Endothelial cell of hepatic sinusoid (primary cell): ENCODE results near the gene GALNTL6.

Source experiments
- in situ Hi-C: cut with HindIII; loops from 2 replicates; pipeline ENCODE4 v1.10.0; 2017; ENCODE audit warnings: low sequenced_read_pairs

GALNTL6 gene

GRCh38 chr4:172997217-172997609 lies 1184.0 kb downstream of the GALNTL6 start:
- in situ Hi-C loops = no loop called here

- in situ Hi-C loops = no loop called here
Measured at GRCh38 chr4:172997856-172998255, 1184.7 kb downstream of the GALNTL6 start.

GRCh38 chr4:172998527-172999469 lies 1185.6 kb downstream of the GALNTL6 start:
- in situ Hi-C loops = no loop called here

GRCh38 chr4:173001571-173001970 lies 1188.4 kb downstream of the GALNTL6 start:
- in situ Hi-C loops = loop anchor here (25.0 kb wide), 1 partner anchor 261 kb away; no protein-coding TSS in a partner anchor

GRCh38 chr4:173002830-173003561 lies 1189.8 kb downstream of the GALNTL6 start:
- in situ Hi-C loops = loop anchor here (25.0 kb wide), 1 partner anchor 259 kb away; no protein-coding TSS in a partner anchor

GRCh38 chr4:173005912-173006633 lies 1192.9 kb downstream of the GALNTL6 start:
- in situ Hi-C loops = loop anchor here (25.0 kb wide), 1 partner anchor 256 kb away; no protein-coding TSS in a partner anchor

- in situ Hi-C loops = loop anchor here (25.0 kb wide), 1 partner anchor 254 kb away; no protein-coding TSS in a partner anchor
Measured at GRCh38 chr4:173008436-173008835, 1195.2 kb downstream of the GALNTL6 start.

GRCh38 chr4:173009129-173009823 lies 1196.1 kb downstream of the GALNTL6 start:
- in situ Hi-C loops = loop anchor here (25.0 kb wide), 1 partner anchor 253 kb away; no protein-coding TSS in a partner anchor

- in situ Hi-C loops = loop anchor here (25.0 kb wide), 1 partner anchor 250 kb away; no protein-coding TSS in a partner anchor
Measured at GRCh38 chr4:173012608-173013007, 1199.4 kb downstream of the GALNTL6 start.

GRCh38 chr4:173013232-173013930 lies 1200.2 kb downstream of the GALNTL6 start:
- in situ Hi-C loops = loop anchor here (25.0 kb wide), 1 partner anchor 249 kb away; no protein-coding TSS in a partner anchor

GRCh38 chr4:173014113-173014558 lies 1200.9 kb downstream of the GALNTL6 start:
- in situ Hi-C loops = loop anchor here (25.0 kb wide), 1 partner anchor 248 kb away; no protein-coding TSS in a partner anchor

- in situ Hi-C loops = loop anchor here (25.0 kb wide), 1 partner anchor 247 kb away; no protein-coding TSS in a partner anchor
Measured at GRCh38 chr4:173014836-173015235, 1201.6 kb downstream of the GALNTL6 start.

- in situ Hi-C loops = loop anchor here (25.0 kb wide), 1 partner anchor 244 kb away; no protein-coding TSS in a partner anchor
Measured at GRCh38 chr4:173017802-173018201, 1204.6 kb downstream of the GALNTL6 start.

- in situ Hi-C loops = loop anchor here (25.0 kb wide), 1 partner anchor 244 kb away; no protein-coding TSS in a partner anchor
Measured at GRCh38 chr4:173018446-173018845, 1205.2 kb downstream of the GALNTL6 start.

GRCh38 chr4:173019664-173020063 lies 1206.5 kb downstream of the GALNTL6 start:
- in situ Hi-C loops = loop anchor here (25.0 kb wide), 1 partner anchor 243 kb away; no protein-coding TSS in a partner anchor

GRCh38 chr4:173021746-173022573 lies 1208.8 kb downstream of the GALNTL6 start:
- in situ Hi-C loops = loop anchor here (25.0 kb wide), 1 partner anchor 240 kb away; no protein-coding TSS in a partner anchor

GRCh38 chr4:173024203-173024602 lies 1211.0 kb downstream of the GALNTL6 start:
- in situ Hi-C loops = loop anchor here (25.0 kb wide), 1 partner anchor 238 kb away; no protein-coding TSS in a partner anchor

- in situ Hi-C loops = no loop called here
Measured at GRCh38 chr4:173025131-173025530, 1211.9 kb downstream of the GALNTL6 start.
